Measurements from ENCODE around the gene GABPA.
"Not testable (repeated sequence)": the region's sequence is repeated elsewhere in the genome, so short reads cannot be mapped to it uniquely, and the experiment has no call there.

Gene GABPA

GRCh38 chr21:25689226-25689625, 45.5 kb upstream of the GABPA start:
- no peaks in the 10 kb centered on the region for H3K9me2 ChIP-seq (replicated peaks; ENCODE audit: insufficient read depth, low read length)
- H3K4me2 ChIP-seq (ENCODE audit: low read depth, low read length) = no peak overlapping the region
- H2AFZ ChIP-seq (ENCODE audit: low read length) = no peak overlapping the region
- no peaks in the 10 kb centered on the region for H3K9me3 ChIP-seq (replicated peaks; ENCODE audit: insufficient read depth, low read length)
- no peak for TF ChIP-seq EZH2phosphoT487 (IDR thresholded peaks at IDR 0.05; ENCODE audit: low read length)
- no peak for TF ChIP-seq EZH2 (optimal IDR thresholded peaks at IDR 0.05; ENCODE audit: low read depth, low read length)
- TF ChIP-seq CTCF (IDR thresholded peaks at IDR 0.05; ENCODE audit: low read length) = no peak
- H3K27me3 ChIP-seq (replicated peaks; ENCODE audit: insufficient read depth, low read length) = no peaks in the 10 kb centered on the region
- H3K9ac ChIP-seq (ENCODE audit: low read length) = no peak overlapping the region
- no peak overlapping the region for H3K4me3 ChIP-seq (ENCODE audit: low read length)
- no peak overlapping the region for H3K27ac ChIP-seq (ENCODE audit: low read length)
- H4K20me1 ChIP-seq (ENCODE audit: insufficient read depth, low read length) = no peaks in the 10 kb centered on the region
- no peak for DNase-seq
- no peaks in the 10 kb centered on the region for H3K36me3 ChIP-seq (replicated peaks; ENCODE audit: insufficient read depth, low read length)
- H3K4me1 ChIP-seq (ENCODE audit: low read length) = no peaks in the 10 kb centered on the region
- H3F3A ChIP-seq (ENCODE audit: insufficient read depth, low read length) = no peaks in the 10 kb centered on the region
- H3K79me2 ChIP-seq (ENCODE audit: low read length) = no peaks in the 10 kb centered on the region

GRCh38 chr21:25691976-25692375, 42.8 kb upstream of the GABPA start:
- no peaks in the 10 kb centered on the region for H3K79me2 ChIP-seq (ENCODE audit: low read length)
- H3K9me2 ChIP-seq (replicated peaks; ENCODE audit: insufficient read depth, low read length) = no peaks in the 10 kb centered on the region
- no peak for TF ChIP-seq EZH2 (optimal IDR thresholded peaks at IDR 0.05; ENCODE audit: low read depth, low read length)
- no peak for TF ChIP-seq EZH2phosphoT487 (IDR thresholded peaks at IDR 0.05; ENCODE audit: low read length)
- TF ChIP-seq CTCF (IDR thresholded peaks at IDR 0.05; ENCODE audit: low read length) = no peak
- H3K4me2 ChIP-seq (ENCODE audit: low read depth, low read length) = no peak overlapping the region
- H3K4me3 ChIP-seq (ENCODE audit: low read length) = no peak overlapping the region
- H3K9me3 ChIP-seq (replicated peaks; ENCODE audit: insufficient read depth, low read length) = no peaks in the 10 kb centered on the region
- H4K20me1 ChIP-seq (ENCODE audit: insufficient read depth, low read length) = no peaks in the 10 kb centered on the region
- H3K27ac ChIP-seq (ENCODE audit: low read length) = no peak overlapping the region
- no peak overlapping the region for H3K9ac ChIP-seq (ENCODE audit: low read length)
- H3K36me3 ChIP-seq (replicated peaks; ENCODE audit: insufficient read depth, low read length) = no peaks in the 10 kb centered on the region
- no peak overlapping the region for H2AFZ ChIP-seq (ENCODE audit: low read length)
- H3F3A ChIP-seq (ENCODE audit: insufficient read depth, low read length) = no peaks in the 10 kb centered on the region
- no peaks in the 10 kb centered on the region for H3K4me1 ChIP-seq (ENCODE audit: low read length)
- H3K27me3 ChIP-seq (replicated peaks; ENCODE audit: insufficient read depth, low read length) = no peaks in the 10 kb centered on the region
- no peak for DNase-seq

- H3K36me3 ChIP-seq (replicated peaks; ENCODE audit: insufficient read depth, low read length); H3K9me3 ChIP-seq (replicated peaks; ENCODE audit: insufficient read depth, low read length); H3F3A ChIP-seq (ENCODE audit: insufficient read depth, low read length); H3K4me1 ChIP-seq (ENCODE audit: low read length); H2AFZ ChIP-seq (ENCODE audit: low read length); H3K9ac ChIP-seq (ENCODE audit: low read length); DNase-seq; H3K79me2 ChIP-seq (ENCODE audit: low read length); H3K9me2 ChIP-seq (replicated peaks; ENCODE audit: insufficient read depth, low read length); H3K27ac ChIP-seq (ENCODE audit: low read length); H4K20me1 ChIP-seq (ENCODE audit: insufficient read depth, low read length); H3K4me2 ChIP-seq (ENCODE audit: low read depth, low read length); H3K27me3 ChIP-seq (replicated peaks; ENCODE audit: insufficient read depth, low read length); H3K4me3 ChIP-seq (ENCODE audit: low read length): not testable (repeated sequence)
Measured at GRCh38 chr21:25695461-25695860, 39.3 kb upstream of the GABPA start.

- H3F3A ChIP-seq (ENCODE audit: insufficient read depth, low read length) = no peaks in the 10 kb centered on the region
- no peaks in the 10 kb centered on the region for H3K79me2 ChIP-seq (ENCODE audit: low read length)
- no peaks in the 10 kb centered on the region for H3K9me2 ChIP-seq (replicated peaks; ENCODE audit: insufficient read depth, low read length)
- no peaks in the 10 kb centered on the region for H3K9me3 ChIP-seq (replicated peaks; ENCODE audit: insufficient read depth, low read length)
- H3K4me2 ChIP-seq (ENCODE audit: low read depth, low read length) = no peak overlapping the region
- no peak overlapping the region for H3K27ac ChIP-seq (ENCODE audit: low read length)
- no peaks in the 10 kb centered on the region for H4K20me1 ChIP-seq (ENCODE audit: insufficient read depth, low read length)
- no peak overlapping the region for H3K9ac ChIP-seq (ENCODE audit: low read length)
- no peaks in the 10 kb centered on the region for H3K36me3 ChIP-seq (replicated peaks; ENCODE audit: insufficient read depth, low read length)
- H2AFZ ChIP-seq (ENCODE audit: low read length) = no peak overlapping the region
- DNase-seq = peak; percentile 33
- no peaks in the 10 kb centered on the region for H3K27me3 ChIP-seq (replicated peaks; ENCODE audit: insufficient read depth, low read length)
- TF ChIP-seq EZH2phosphoT487 (IDR thresholded peaks at IDR 0.05; ENCODE audit: low read length) (no peak), CTCF (IDR thresholded peaks at IDR 0.05; ENCODE audit: low read length) (no peak), EZH2 (optimal IDR thresholded peaks at IDR 0.05; ENCODE audit: low read depth, low read length) (no peak)
- peaks cover 5% of the 10 kb centered on the region; the same call in 1 of the 2 replicates for H3K4me1 ChIP-seq (ENCODE audit: low read length)
- H3K4me3 ChIP-seq (ENCODE audit: low read length) = no peak overlapping the region
Measured at GRCh38 chr21:25700741-25701140, 34.0 kb upstream of the GABPA start.
